GM23338 (cell line): ENCODE data around the gene UBXN7. TPM values are rescaled to one million over a fixed set of nuclear protein-coding genes. Genes with fewer than 3 reads are reported as not detected.

Experiments used
- ATAC-seq: fragments of 200-7000 bp; cut with Tn5 transposase; 3 replicates; pipeline ENCODE4 v1.9.1; 2020
- DNase-seq: peaks from one replicate; pipeline ENCODE4 v3.0.0-alpha.2; 2015; ENCODE audit warnings: low spot score
- H2AFZ ChIP-seq: fragments of 200-600 bp; sonication (generic); 2 replicates; pipeline ENCODE4 v1.8.0; 2016; ENCODE audit warnings: antibody characterized with exemption, mild to moderate bottlenecking, moderate library complexity
- H3F3A ChIP-seq: fragments of 200-600 bp; sonication (generic); replicated peaks from 2 replicates; pipeline ENCODE4 v1.8.0; 2017; ENCODE audit warnings: antibody characterized with exemption, mixed run types, low read depth
- H3K27ac ChIP-seq: fragments of 200-600 bp; sonication (generic); 2 replicates; pipeline ENCODE4 v1.6.1; 2016; ENCODE audit warnings: low read depth
- H3K27me3 ChIP-seq: fragments of 200-600 bp; sonication (generic); 2 replicates; pipeline ENCODE4 v1.8.0; 2016; ENCODE audit warnings: mild to moderate bottlenecking, mixed run types, moderate library complexity; ENCODE audit not compliant: insufficient read depth
- H3K36me3 ChIP-seq: fragments of 200-600 bp; sonication (generic); 2 replicates; pipeline ENCODE4 v1.8.0; 2016; ENCODE audit warnings: mild to moderate bottlenecking; ENCODE audit not compliant: insufficient read depth
- H3K4me1 ChIP-seq: fragments of 200-600 bp; sonication (generic); 2 replicates; pipeline ENCODE4 v1.8.0; 2016; ENCODE audit warnings: mild to moderate bottlenecking, moderate library complexity; ENCODE audit not compliant: insufficient read depth
- H3K4me2 ChIP-seq: fragments of 200-600 bp; sonication (generic); 2 replicates; pipeline ENCODE4 v1.7.1; 2017; ENCODE audit warnings: mixed run types
- H3K4me3 ChIP-seq: fragments of 200-600 bp; sonication (generic); 2 replicates; pipeline ENCODE4 v1.6.1; 2016; ENCODE audit warnings: mixed run types
- H3K79me2 ChIP-seq: fragments of 200-600 bp; sonication (generic); replicated peaks from 2 replicates; pipeline ENCODE4 v1.8.0; 2017; ENCODE audit warnings: mild to moderate bottlenecking; ENCODE audit not compliant: insufficient read depth
- H3K9me2 ChIP-seq: fragments of 200-600 bp; sonication (generic); 2 replicates; pipeline ENCODE4 v1.8.0; 2017; ENCODE audit not compliant: insufficient read depth
- H4K20me1 ChIP-seq: fragments of 200-600 bp; sonication (generic); replicated peaks from 2 replicates; pipeline ENCODE4 v1.8.0; 2017; ENCODE audit warnings: mild to moderate bottlenecking; ENCODE audit not compliant: insufficient read depth
- H3K27ac Mint-ChIP-seq: 2 replicates; pipeline ENCODE4 v1.8.0; 2020; ENCODE audit warnings: inconsistent platforms, mild to moderate bottlenecking, moderate library complexity, mixed read lengths
- H3K27me3 Mint-ChIP-seq: 3 replicates; pipeline ENCODE4 v1.8.0; 2022; ENCODE audit warnings: low read depth, mild to moderate bottlenecking, moderate library complexity, mixed read lengths, inconsistent platforms; ENCODE audit not compliant: insufficient read depth, poor library complexity
- H3K36me3 Mint-ChIP-seq: 3 replicates; pipeline ENCODE4 v1.8.0; 2021; ENCODE audit warnings: low read depth, mild to moderate bottlenecking, inconsistent platforms, moderate library complexity, mixed read lengths
- H3K4me1 Mint-ChIP-seq: 3 replicates; pipeline ENCODE4 v1.8.0; 2020; ENCODE audit warnings: mild to moderate bottlenecking, inconsistent platforms, mixed read lengths
- H3K4me3 Mint-ChIP-seq: 3 replicates; pipeline ENCODE4 v1.8.0; 2021; ENCODE audit warnings: moderate library complexity, mild to moderate bottlenecking, inconsistent platforms, mixed read lengths
- H3K9me3 Mint-ChIP-seq: 3 replicates; pipeline ENCODE4 v1.8.0; 2020; ENCODE audit warnings: moderate library complexity, mild to moderate bottlenecking, inconsistent platforms, mixed read lengths
- CREB1 ChIP-seq: fragments of 250-450 bp; sonication (Bioruptor Pico); IDR thresholded peaks from 2 replicates; pipeline ENCODE4 v1.5.0; 2020; ENCODE audit warnings: low read depth, mild to moderate bottlenecking, moderate library complexity
- CTCF ChIP-seq, 2 experiments: fragments of 200-600 bp in 1 of 2; sonication (generic) in 1 of 2; conservative IDR thresholded peaks; 2 replicates each; pipeline versions ENCODE4 v1.5.1 to v1.6.1; 2016 to 2017; ENCODE audit warnings: antibody characterized with exemption in 2 of 2, low read depth in 2 of 2, mild to moderate bottlenecking in 2 of 2, moderate library complexity in 1 of 2
- ETS1 ChIP-seq: IDR thresholded peaks from 2 replicates; pipeline ENCODE4 v1.6.1; 2016; ENCODE audit warnings: antibody characterized with exemption
- EZH2 ChIP-seq: fragments of 200-600 bp; sonication (generic); IDR thresholded peaks from one replicate; pipeline ENCODE4 v1.8.0; 2017; ENCODE audit warnings: antibody characterized with exemption, mild to moderate bottlenecking, low read depth; ENCODE audit not compliant: unreplicated experiment
- EZH2phosphoT487 ChIP-seq: fragments of 200-600 bp; sonication (generic); IDR thresholded peaks from one replicate; pipeline ENCODE4 v1.8.1; 2018; ENCODE audit warnings: antibody characterized with exemption; ENCODE audit not compliant: unreplicated experiment
- JUNB ChIP-seq: IDR thresholded peaks from one replicate; pipeline ENCODE4 v1.6.1; 2016; ENCODE audit warnings: antibody characterized with exemption; ENCODE audit not compliant: unreplicated experiment
- NANOG ChIP-seq: IDR thresholded peaks from 2 replicates; pipeline ENCODE4 v1.6.1; 2016; ENCODE audit warnings: antibody characterized with exemption, borderline replicate concordance
- POLR2AphosphoS5 ChIP-seq: IDR thresholded peaks from 2 replicates; pipeline ENCODE4 v1.6.1; 2016; ENCODE audit warnings: antibody characterized with exemption, low read depth
- REST ChIP-seq: IDR thresholded peaks from one replicate; pipeline ENCODE4 v1.6.1; 2018; ENCODE audit warnings: antibody characterized with exemption; ENCODE audit not compliant: unreplicated experiment
- STAT1 ChIP-seq: IDR thresholded peaks from one replicate; pipeline ENCODE4 v1.6.1; 2016; ENCODE audit warnings: antibody characterized with exemption; ENCODE audit not compliant: unreplicated experiment
- ZNF114 ChIP-seq: fragments of 250-450 bp; sonication (Bioruptor Pico); IDR thresholded peaks from 2 replicates; pipeline ENCODE4 v1.5.0; 2020; ENCODE audit warnings: mild to moderate bottlenecking, moderate library complexity
- ZNF331 ChIP-seq: fragments of 250-450 bp; sonication (Bioruptor Pico); IDR thresholded peaks from 2 replicates; pipeline ENCODE4 v1.5.0; 2020; ENCODE audit warnings: low read depth, mild to moderate bottlenecking, moderate library complexity
- ZNF462 ChIP-seq: fragments of 250-450 bp; sonication (Bioruptor Pico); IDR thresholded peaks from 2 replicates; pipeline ENCODE4 v1.5.0; 2020; ENCODE audit warnings: mild to moderate bottlenecking, moderate library complexity
- polyA plus RNA-seq: library from polyadenylated mRNA; unstranded; fragments of >200 nt; fragmentation: Nextera tagmentation; extraction: Ambion mirVana; gene quantifications from 2 replicates; pipeline ENCODE4 v1.2.1, GENCODE V29; 2016
- total RNA-seq: library from RNA; depleted of rRNA; stranded (reverse); fragments of >200 nt; shearing (Covaris generic); gene quantifications from 2 replicates; pipeline ENCODE4 v1.2.3, GENCODE V29; 2014

Gene UBXN7
- total and polyA plus RNA-seq, 2 experiments from 2014 or later: 37.9 to 46.2 TPM

GRCh38 chr3:196355668-196356067 is 76.6 kb downstream of the UBXN7 start:
- H3K27ac ChIP-seq: no peak overlapping the region
- H3K27me3 ChIP-seq: no peaks in the 10 kb centered on the region
- H3K4me3 Mint-ChIP-seq: no peak overlapping the region
- no peak for TF ChIP-seq POLR2AphosphoS5
- TF ChIP-seq CTCF (conservative IDR thresholded peaks at IDR 0.05; ENCODE audit: low read depth in 2 of 2): no peak
- no peak for TF ChIP-seq REST
- no peak for TF ChIP-seq ZNF114 (CRISPR knock-in tag)
- TF ChIP-seq STAT1: no peak
- TF ChIP-seq ZNF331 (CRISPR knock-in tag): no peak
- TF ChIP-seq NANOG: no peak
- no peak for TF ChIP-seq ZNF462
- TF ChIP-seq JUNB: no peak
- no peak for TF ChIP-seq CREB1 (CRISPR knock-in tag)
- no peak for TF ChIP-seq ETS1
- no peak for TF ChIP-seq EZH2
- TF ChIP-seq EZH2phosphoT487: no peak
- H2AFZ ChIP-seq: no peak overlapping the region
- peaks cover 54% of the 10 kb centered on the region for H3K36me3 Mint-ChIP-seq
- H3K4me1 ChIP-seq: no peaks in the 10 kb centered on the region
- peaks cover 9% of the 10 kb centered on the region; the same call in 1 of the 2 replicates for H4K20me1 ChIP-seq
- H3K4me3 ChIP-seq: no peak overlapping the region
- ATAC-seq (no peak), DNase-seq (no peak)
- H3K9me3 Mint-ChIP-seq: no peaks in the 10 kb centered on the region
- H3K4me2 ChIP-seq: no peak overlapping the region
- H3K4me1 Mint-ChIP-seq: no peaks in the 10 kb centered on the region
- peaks cover 17% of the 10 kb centered on the region for H3K36me3 ChIP-seq
- no peak overlapping the region for H3K27ac Mint-ChIP-seq
- H3K9me2 ChIP-seq: no peaks in the 10 kb centered on the region
- no peaks in the 10 kb centered on the region; the same call in 1 of the 2 replicates for H3K79me2 ChIP-seq
- H3F3A ChIP-seq: no peaks in the 10 kb centered on the region
- peaks cover 2% of the 10 kb centered on the region for H3K27me3 Mint-ChIP-seq
